HG03139 (cell line): ENCODE measurements around the gene POMC.
A peak's percentile ranks its signal among the peaks of the same experiment; 100 is the strongest.
"Not testable (repeated sequence)": the region's sequence is repeated elsewhere in the genome, so short reads cannot be mapped to it uniquely, and the experiment has no call there.

Experiments
- ATAC-seq: cut with Tn5 transposase; IDR thresholded peaks from one replicate; pipeline ENCODE4 v1.9.1; 2021; ENCODE audit not compliant: unreplicated experiment

The POMC gene

DNA sequence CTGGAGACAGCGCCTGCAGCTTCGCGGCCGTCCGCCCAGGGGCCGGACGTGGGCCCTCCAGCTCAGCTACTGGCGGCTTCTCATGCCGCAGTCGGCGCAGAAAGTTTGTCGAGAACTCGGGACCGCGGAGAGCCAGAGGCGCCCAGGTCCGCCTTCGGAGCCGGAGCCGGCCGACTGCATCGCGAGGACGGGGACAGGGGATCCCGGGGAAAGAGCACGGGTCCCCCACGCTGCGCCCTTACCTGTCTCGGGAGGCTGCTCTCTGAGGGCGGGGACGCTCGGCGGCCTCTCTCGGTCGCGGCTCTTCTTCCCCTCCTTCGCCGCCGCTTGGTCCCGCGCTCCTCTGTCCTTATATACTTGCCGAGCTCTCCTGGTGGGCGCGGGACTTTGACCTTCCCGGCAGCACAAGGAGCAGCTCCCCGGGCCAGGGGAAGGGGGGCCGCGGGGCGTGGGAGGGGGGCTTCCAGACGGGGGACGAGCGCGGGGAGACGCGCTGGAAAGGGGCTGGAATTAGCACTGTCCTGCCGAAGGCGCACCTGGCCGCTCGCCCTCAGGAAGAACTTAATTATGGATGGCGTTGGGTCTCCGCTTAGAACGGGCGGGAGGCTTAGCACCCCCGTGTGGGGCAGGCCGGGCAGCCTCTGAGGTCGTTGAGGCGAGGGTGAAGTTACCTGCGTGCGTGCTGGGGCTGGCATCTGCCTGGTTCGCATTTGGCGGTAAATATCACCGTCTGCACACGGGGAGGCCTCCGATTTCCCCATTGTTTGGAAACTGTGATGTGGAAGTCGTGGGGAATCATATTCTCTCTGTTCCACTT, at the start of gene POMC:
TSS of gene POMC (minus strand) at position 325 of the 817 bp plus-strand sequence. CDS start 3,808 bp downstream, outside the sequence.
- no peak for ATAC-seq

DNA sequence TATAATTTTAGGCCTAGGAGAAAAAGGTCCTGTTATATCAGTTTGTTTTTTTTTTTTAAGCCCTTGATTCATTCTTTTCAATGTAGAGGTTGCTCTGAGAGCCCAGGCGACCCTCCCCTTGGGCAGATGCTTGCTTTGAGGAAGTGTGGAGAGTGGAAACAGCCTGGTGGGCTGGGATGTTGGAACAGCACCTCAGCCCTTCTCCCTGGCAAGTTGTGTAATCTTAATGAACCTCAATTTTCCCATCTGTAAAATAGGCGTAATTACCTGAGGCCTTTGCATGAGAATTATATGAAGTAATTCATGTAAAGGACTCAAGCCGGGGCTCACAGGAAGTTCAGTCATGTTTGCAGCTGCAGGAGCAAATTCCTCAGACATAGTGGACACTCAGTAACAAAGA, 49.7 kb upstream of the POMC start:
- no peak for ATAC-seq

DNA sequence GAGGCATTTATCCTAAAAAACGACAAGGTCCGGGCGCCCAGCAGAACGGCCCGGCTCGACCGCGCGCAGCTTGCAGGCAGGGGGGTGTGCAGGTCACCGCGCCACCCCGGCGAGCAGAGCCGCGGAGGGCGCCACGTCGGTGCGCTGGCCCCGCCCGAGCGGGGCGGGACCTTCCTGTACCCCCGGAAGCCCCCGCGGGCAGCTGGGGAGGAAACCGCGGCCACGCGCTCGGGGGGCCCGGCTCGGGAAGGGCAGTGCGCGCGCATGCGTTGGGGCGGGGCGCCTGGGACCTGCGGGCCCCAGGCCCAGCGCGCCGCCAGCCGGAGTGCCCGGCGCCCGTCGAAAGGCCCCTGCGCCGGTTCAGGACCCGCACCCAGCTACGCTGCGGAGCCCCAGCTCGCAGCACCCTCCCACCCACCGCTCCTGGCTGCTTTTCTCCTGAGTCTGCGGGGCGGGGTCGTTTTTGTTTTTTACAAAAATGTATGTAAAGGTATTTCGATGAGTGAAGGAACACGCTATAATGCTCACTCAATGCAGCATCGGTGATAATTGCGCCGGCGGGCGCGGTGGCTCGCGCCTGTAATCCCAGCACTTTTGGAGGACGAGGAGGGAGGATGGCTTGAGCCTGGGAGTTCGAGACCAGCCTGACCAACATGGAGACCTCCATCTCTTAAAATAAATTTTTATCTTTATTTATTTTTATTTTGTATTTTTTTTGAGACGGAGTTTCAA, 47.7 kb upstream of the POMC start:
- peak; percentile 67 for ATAC-seq

DNA sequence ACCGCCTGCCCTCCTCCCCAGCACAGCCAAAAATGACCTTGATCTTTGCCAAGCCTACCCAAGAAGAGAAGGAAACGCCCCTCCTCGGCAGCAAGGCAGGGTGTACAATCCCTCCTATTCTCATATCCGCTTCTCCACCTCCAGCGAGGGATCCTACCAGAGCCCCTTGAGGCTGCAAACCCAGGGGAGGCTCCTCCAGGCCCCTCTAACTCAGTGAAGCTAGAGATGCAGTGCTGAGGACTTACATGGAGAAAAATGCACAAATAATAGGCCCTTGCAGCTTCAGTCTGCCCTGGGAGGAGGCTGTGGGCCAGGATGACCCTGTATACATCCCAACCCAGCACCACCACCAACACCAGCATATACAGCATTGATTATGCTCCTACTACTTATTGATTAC, 46.9 kb upstream of the POMC start:
- ATAC-seq, result no peak

DNA sequence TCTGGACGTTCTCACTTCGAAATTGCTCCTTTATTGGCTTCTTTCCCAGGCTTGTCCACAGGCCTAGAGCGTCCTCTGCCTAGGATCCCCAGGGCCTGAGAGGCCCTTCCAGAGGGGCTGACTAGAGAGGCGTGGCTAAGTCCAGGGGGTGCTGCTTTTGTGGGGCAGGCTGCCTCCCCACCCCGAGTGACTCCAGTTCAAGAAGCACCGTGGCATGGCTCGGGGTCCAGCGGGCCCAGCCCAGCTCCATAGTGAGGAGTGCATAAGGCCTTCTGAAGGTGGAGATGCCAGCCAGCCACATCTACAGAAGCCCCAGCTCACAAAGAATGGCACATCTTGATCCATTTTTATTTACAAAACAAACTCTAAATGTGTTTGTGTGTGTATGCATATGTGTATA, 44.8 kb upstream of the POMC start:
- no peak for ATAC-seq

DNA sequence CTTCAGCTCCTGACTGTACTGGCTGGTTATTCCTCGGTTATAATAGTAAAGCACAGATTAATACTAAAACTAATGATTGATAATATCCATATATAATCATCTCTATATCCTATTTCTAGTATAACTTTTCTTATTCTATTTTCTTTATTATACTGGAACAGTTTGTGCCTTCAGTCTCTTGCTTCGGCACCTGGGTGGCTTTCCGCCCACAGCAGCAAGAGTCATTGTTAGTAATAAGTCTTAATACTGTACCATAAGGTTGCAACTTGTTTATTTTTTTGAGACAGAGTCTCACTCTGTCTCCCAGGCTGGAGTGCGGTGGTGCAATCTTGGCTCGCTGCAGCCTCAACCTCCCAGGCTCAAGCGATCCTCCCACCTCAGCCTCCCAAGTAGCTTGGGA, 42.5 kb upstream of the POMC start:
- ATAC-seq, result not testable (repeated sequence)

DNA sequence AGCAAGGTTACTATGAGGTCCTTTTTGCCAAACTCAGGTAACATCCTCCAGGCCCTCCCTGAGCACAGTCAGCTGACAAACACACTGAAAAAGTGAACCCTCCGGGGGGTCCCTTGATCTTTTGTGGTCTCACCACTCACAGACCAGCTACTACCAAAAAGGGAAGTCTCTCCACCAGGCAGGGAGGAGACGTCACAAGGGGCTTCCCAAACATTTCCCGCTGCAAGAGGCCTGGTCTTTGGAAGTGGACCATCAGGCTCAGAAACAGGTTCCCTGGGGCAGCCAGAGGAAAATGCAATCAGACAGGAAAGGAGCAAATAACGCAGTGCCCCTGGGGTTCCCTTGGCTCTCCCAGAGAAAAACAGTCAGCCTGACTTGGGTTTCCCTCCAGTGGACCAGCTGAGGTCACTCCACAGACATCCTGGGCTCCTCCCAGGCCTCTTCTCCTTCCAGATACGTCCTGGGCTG, 38.7 kb upstream of the POMC start:
- ATAC-seq, result no peak

DNA sequence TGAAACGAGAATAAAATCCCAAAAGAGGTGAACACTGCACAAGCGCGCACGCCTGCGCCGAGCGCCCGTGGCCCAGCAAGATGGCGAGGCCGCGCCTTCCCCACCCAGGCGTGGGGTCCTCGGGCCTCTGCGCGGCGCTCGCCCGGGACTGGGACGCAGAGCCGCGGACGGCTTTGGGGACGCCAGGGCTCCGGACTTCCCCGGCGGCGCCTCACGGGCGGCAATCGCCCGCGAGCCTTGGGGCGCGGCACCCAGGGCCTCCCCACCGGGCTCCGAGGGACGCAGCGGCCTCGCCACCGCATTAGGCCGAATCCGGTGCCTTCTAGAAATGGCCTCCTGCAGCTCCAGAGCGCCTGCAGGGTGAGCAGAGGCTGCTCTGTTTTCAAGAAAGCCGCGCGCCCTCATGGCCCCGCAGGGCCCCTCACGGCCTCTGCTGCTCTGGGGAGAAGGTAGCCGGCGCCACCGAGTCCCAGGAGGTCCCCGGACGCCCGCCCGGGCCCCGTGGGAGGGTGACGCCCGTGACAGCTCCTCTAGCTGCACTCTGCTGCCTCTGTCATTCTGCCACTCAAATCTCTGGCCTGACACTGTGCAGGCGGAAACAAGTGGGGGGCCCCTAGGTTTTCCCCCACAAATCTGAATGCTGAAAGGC, 35.9 kb upstream of the POMC start:
- ATAC-seq, result no peak

DNA sequence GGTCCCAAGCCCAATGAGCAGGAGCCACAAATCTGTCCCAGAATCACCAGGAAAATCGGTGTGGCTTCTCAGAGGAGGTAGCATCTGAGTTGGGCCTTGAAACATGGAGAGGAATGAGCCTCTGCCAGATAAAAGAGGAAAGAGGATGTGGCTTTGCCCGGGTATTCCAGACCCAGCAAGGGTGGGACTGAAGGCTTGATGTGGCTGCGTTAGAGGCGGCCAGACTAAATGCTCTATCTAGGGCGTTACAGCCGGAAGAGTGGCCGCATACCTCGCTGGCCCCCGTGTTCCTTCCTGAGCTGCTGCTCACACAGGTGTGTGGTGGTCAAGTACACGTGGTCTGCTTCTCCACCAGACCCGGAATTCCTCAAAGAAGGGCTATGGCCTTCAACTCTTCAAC, 33.9 kb upstream of the POMC start:
- no peak for ATAC-seq

DNA sequence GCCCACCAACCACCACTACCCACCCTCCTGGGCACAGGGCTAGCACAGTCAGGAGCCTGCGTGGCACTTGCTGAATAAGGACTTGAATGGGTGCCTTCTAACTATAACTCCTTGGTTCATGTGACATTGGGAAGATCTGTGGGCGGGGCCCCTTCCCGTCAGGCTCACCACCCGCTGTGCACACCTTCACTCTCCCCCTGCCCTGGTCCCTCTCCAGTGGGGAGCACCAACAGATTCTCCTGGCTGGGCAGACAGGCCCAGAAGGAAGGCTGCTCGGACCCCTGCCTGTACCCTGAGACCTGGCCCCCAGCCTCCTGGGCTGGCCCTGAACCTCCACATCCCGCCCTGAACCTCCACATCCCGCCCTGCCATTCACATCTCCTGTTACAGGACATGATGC, 33.4 kb upstream of the POMC start:
- no peak for ATAC-seq

DNA sequence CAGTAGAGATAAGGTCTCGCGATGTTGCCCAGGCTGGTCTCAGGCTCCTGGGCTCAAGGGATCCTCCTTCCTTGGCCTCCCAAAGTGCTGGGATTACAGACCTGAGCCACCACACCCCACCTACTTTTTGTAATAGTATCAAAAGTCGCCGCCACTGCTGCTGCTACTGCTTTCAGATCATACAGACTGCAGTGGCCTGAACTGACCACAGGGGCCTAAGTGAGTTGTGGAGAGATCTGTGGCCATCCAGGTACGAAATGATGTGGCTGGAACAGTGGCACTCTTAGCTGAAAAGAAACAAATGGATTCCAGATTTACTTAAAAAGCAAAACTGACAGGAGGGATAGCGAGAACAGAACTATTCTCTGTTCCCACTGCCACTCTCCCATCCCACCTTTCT, 32.9 kb upstream of the POMC start:
- no peak for ATAC-seq

DNA sequence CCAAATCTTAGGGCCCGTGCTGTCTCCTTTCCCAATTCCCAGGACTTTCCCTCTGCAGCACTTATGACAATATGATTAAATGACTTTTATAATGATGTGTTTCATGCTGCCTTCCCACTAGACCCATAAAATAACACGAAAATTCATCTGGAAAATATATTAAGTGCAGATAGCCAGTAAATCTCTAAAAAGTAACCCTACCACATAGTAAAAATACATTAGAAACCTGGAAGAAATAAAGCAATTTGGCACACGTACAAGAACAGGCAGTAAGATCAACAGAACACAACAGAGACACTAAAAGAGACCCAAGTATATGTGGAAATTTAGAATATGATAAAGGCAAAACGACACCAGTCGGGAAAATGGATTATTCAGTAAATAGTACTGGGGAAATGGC, 30.2 kb upstream of the POMC start:
- ATAC-seq, result no peak

DNA sequence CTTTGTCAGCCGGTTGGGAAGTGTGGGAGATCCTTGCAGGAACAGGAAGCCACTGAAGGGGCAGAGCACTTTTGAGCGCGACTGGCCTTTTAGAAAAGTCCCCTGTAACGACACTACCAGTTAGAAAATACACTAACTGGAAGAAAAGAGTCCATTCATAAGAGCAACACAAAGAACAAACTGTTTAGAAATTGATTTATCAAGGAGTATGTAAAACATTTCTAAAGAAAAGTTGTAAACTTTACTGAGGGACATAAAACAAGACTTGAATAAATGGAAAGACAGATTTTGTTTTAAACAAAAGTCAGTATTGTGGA, 29.8 kb upstream of the POMC start:
- ATAC-seq, result no peak

DNA sequence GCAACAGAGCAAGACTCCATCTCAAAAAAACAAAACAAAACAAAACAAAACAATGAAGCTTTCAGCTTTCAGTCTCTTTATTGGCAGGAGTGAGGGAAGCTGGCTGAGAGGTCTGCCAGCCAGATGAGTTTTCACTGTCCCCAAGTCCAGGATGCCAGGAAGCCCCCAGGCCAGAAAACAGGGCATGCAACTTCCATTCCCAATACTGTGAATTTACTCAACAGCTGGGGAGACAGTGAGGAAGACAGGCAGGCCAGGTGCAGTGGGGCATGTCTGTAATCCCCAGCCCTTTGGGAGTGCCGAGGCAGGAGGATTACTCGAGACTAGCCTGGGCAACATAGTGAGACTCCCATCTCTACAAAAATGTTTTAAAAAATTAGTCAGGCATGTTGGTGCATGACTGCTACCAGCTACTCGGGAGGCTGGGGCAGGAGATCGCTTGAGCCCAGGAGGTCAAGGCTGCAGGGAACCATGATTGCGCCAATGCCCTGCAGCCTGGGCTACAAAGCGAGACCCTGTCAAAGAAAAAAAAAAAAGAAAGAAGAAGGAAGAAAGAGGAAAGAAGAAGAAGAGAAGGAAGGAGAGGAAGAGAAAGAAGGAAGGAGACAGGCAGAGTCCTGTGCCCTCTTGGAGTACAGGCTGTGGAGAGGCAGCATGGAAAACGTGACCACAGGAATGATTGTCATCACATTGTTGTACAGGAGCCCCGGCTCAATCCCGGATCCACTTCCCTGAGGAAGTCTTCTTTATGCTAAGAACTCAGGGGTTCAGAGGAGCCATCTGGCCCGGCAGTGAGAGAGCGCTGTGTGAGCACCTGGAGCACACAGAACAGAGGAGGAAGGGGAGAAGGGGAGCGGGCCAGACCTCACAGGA, 29.2 kb upstream of the POMC start:
- no peak for ATAC-seq

DNA sequence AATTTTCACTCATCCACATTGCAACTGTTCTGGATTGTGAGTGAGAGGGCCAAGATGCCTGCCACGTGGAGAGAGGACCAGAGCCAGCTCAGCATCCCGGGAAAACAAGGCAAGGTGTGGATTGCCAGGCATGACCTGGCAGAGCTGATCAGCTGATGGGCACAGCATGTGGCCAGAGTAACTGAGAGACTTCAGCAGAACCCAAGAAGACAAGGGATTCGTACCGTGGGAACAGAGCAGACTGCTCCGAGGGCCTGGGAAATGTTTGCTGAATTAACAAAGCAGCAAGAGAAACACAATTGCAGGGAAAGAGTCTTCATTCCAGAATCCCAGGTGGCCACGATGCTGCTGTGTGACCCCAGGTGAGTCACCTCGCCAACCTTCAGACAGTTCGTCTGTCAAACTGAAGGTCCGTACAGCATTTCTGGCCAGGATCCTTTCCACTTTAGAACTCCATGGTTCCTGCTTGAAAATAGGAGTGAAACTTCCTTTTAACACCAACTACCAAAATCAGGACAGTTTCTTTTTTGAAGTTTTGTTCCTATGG, 26.3 kb upstream of the POMC start:
- no peak for ATAC-seq

DNA sequence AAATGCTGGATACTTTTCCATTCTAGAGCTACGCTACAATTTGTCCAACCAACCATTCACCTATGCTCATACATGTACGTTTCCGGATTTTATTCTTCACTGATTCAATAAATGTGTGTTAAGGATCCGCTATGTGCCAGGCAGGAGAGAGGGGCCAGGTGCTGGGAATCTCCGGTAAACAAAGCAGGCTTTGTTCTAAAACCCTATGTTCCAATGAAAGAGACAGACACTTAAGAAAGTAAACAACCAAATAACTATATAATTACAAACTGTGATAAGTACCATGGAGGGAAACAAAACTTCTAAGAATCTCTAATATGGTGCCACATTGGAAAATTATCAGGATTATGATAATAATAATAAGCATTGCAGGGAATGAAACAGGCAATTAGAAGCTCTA, 22.2 kb upstream of the POMC start:
- ATAC-seq, result no peak

DNA sequence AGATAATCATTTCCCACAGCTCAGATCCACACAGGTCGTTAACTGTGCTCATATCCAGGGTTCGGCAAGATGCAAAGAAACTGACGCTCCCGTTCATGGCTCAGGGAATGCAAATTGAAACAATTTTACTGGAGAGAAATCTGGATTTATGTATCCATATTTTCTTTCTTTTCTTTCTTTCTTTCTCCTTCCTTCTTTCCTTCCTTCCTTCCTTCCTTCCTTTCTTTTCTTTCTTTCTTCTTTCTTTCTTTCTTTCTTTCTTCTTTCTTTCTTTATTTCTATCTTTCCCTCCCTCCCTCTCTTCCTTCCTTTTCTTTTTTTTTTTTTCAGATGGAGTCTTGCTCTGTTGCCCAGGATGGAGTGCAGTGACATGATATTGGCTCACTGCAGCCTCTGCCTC, 20.0 kb upstream of the POMC start:
- no peak for ATAC-seq

DNA sequence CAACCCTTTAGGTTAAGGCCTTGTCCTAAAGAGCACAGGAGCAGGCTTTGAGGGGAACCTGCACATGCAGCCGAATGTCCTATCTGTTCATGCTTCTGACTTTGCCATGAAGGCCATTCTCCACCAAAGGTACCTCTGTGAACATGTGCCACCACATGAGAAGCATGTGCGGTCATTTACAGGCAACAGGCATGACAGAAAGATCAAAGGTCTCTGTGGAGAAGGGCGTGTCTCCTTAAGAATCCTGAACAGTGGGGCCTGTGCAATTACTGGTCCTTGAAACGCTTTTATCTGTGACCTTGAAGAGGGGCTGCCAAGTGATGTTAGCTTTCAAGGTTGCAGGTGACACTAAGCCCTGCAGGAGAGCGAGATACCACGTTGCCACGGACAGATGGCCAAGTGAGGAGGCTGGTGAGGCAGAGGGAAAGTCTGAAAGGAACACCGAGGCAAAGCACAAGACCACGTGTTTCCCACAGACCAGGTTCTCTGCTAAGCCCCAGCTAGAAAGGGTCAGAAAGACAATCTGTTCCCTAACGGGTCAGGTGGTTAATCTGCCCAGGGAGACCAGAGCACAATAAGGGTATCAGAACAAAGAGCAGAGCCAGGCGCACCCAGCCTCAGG, 19.5 kb upstream of the POMC start:
- ATAC-seq, result no peak

DNA sequence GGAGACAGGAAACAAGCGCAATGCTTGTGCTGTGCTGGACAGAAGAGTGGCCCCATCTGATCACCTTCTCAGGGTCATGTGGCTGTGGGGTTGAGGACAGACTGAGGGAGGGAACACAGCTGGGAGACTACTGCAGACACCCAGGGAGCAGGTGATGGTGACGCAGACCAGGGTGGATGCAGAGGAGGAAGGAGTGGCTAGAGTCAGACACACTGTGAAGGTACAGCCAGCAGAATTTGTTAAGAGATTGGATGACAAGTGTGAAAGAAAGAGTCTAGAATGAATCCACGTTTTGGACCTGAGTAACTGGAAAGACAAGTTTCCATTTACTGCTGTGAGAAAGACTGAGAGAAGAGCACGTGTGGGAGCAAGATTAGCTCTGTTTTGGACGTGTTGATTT, 15.9 kb upstream of the POMC start:
- no peak for ATAC-seq

DNA sequence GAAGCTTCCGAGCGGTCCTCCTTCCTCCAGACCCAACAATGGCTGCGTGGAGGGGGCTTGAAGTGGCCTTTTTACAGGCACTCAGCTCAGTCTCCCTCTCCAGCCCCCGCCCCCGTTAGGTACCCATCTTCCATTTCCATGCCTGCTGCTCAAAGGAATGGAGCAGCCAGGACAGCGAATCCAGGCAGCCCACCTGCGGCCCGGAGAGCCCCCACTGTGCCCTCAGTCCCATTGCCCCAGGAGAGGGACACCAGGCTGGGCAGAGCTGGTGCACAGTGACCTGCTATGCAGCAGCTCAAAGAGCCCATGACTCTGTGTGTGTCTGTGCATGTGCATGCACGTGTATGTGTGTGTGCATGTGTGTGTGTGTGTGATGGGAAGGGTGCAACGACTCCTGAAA, 10.6 kb upstream of the POMC start:
- no peak for ATAC-seq
